CD8-positive, alpha-beta memory T cell (primary cell): Measurements from ENCODE around the gene SH3RF2. TPM values are rescaled to one million over a fixed set of nuclear protein-coding genes. Genes with fewer than 3 reads are reported as not detected.
A peak's percentile ranks its signal among the peaks of the same experiment; 100 is the strongest.
"Not testable (repeated sequence)": the region's sequence is repeated elsewhere in the genome, so short reads cannot be mapped to it uniquely, and the experiment has no call there.

ENCODE experiments used
- CTCF ChIA-PET: fragments of 350-600 bp; sonication (Branson Sonifier 250); formaldehyde crosslinking; loops from one replicate; lab custom pipeline; 2021; ENCODE audit warnings: antibody characterized with exemption; lab: Charles Lee
- POLR2A ChIA-PET: fragments of 350-600 bp; sonication (Branson Sonifier 250); formaldehyde crosslinking; loops from one replicate; lab custom pipeline; 2021; ENCODE audit warnings: antibody characterized with exemption; lab: Charles Lee
- DNase-seq, 5 donors: peaks; one replicate each; pipeline versions ENCODE4 v3.0.0 to v3.0.0-alpha.2; 2020 to 2022; ENCODE audit warnings: mixed read lengths in 1 of 5
- H3K27ac ChIP-seq: one replicate; pipeline ENCODE4 v1.7.0; 2013; ENCODE audit warnings: low read depth, mild to moderate bottlenecking, low read length, moderate library complexity
- H3K27me3 ChIP-seq: 2 replicates; pipeline ENCODE4 v1.7.0; 2013; ENCODE audit warnings: low read length, mild to moderate bottlenecking; ENCODE audit not compliant: insufficient read depth, poor library complexity, severe bottlenecking
- H3K36me3 ChIP-seq: 2 replicates; pipeline ENCODE4 v1.7.0; 2013; ENCODE audit warnings: mild to moderate bottlenecking, low read length, moderate library complexity; ENCODE audit not compliant: insufficient read depth
- H3K4me1 ChIP-seq: 2 replicates; pipeline ENCODE4 v1.7.0; 2013; ENCODE audit warnings: mild to moderate bottlenecking, low read length, moderate library complexity; ENCODE audit not compliant: insufficient read depth
- H3K4me3 ChIP-seq: 2 replicates; pipeline ENCODE4 v1.7.0; 2013; ENCODE audit warnings: mild to moderate bottlenecking, low read length
- H3K9me3 ChIP-seq: 2 replicates; pipeline ENCODE4 v1.7.0; 2013; ENCODE audit warnings: mild to moderate bottlenecking, low read length
- H3K27ac Mint-ChIP-seq, 8 donors: one replicate each; pipeline ENCODE4 v1.8.0; 2020 to 2021; ENCODE audit warnings: mixed read lengths in 8 of 8, mild to moderate bottlenecking in 6 of 8, inconsistent platforms in 3 of 8, moderate library complexity in 3 of 8
- H3K27me3 Mint-ChIP-seq, 2 donors: one replicate each; pipeline ENCODE4 v1.8.0; 2020 to 2021; ENCODE audit warnings: mixed read lengths in 2 of 2, mild to moderate bottlenecking in 1 of 2, moderate library complexity in 1 of 2
- H3K36me3 Mint-ChIP-seq, 3 donors: one replicate each; pipeline ENCODE4 v1.8.0; 2020 to 2021; ENCODE audit warnings: mixed read lengths in 3 of 3, inconsistent platforms in 1 of 3, mild to moderate bottlenecking in 1 of 3
- H3K4me1 Mint-ChIP-seq, 3 donors: one replicate each; pipeline ENCODE4 v1.8.0; 2020 to 2021; ENCODE audit warnings: mixed read lengths in 3 of 3, inconsistent platforms in 1 of 3, mild to moderate bottlenecking in 1 of 3
- H3K4me3 Mint-ChIP-seq, 7 donors: one replicate each; pipeline ENCODE4 v1.8.0; 2020 to 2021; ENCODE audit warnings: mixed read lengths in 7 of 7, mild to moderate bottlenecking in 6 of 7, moderate library complexity in 4 of 7, inconsistent platforms in 2 of 7
- H3K9me3 Mint-ChIP-seq, 5 donors: one replicate each; pipeline ENCODE4 v1.8.0; 2020 to 2022; ENCODE audit warnings: mixed read lengths in 5 of 5, mild to moderate bottlenecking in 3 of 5, moderate library complexity in 2 of 5, inconsistent platforms in 1 of 5
- polyA plus RNA-seq: library from polyadenylated mRNA; unstranded; fragments of 300-500 nt; fragmentation: Illumina TruSeq; gene quantifications from one replicate; pipeline ENCODE4 v1.2.3, GENCODE V29; 2021
- total RNA-seq, 2 experiments: library from RNA; stranded (reverse); gene quantifications; one replicate each; pipeline ENCODE4 v1.2.3, GENCODE V29; 2021

The SH3RF2 gene
- total RNA-seq (under 1 TPM in 1 of 2 experiments, not detected in 1; 0.09 TPM), polyA plus RNA-seq (0.51 TPM)

DNA sequence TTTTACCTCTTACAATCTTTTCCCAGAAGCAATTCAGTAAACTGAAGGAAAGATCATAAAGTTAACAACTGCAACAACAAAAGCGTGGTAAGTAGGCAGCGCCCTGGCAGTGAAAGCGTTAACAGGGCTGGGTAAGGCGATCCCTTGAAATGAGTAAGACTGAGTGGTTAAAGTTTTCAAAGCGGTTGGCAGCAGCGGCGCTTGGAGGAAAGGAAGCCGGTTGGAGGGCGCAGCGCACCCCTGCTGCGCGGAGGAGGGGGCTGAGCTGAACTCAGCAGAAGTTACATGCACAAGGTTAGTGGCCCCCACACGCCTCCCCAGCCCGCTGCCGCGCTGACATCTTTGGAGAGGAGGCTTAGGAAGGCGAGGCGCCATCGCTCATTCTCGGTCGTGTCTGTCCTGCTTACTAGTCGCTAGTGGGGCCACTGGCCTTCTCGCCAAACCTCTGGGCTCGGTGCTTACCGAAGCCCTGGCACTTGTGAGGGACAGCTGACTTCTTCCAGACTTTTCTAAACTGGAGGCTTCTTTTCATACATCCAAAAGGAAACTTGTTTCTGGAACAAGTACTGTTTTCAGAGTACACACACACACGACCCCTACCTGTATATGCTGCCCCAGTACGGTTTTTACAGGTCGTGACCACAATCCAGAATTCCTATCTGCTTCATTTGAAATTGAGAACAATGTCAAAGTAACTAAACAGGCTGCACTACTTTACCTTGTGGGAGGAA lies at the start of gene SH3RF2:
Gene SH3RF2, plus strand, starts transcription at position 178 of the 731 bp plus-strand sequence. CDS start 1,351 bp downstream, outside the sequence.
- H3K4me3 ChIP-seq = no peak within 1 kb of the TSS
- CTCF ChIA-PET = no interaction called here
- Mint-ChIP-seq H3K27ac (peak within 1 kb of the TSS in 2 of 8 donors; percentile 1 to 23), H3K9me3 (peaks cover 0 to 2% (median 0%) of the 10 kb centered on the region in 5 donors), H3K27me3 (peaks cover 10 to 30% of the 10 kb centered on the region in 2 donors), H3K4me1 (peaks cover 13 to 29% (median 14%) of the 10 kb centered on the region in 3 donors), H3K4me3 (peak within 1 kb of the TSS in 6 of 7 donors; percentile 22 to 81 (median 56)), H3K36me3 (no peaks in the 10 kb centered on the region)
- no peaks in the 10 kb centered on the region for H3K36me3 ChIP-seq
- no peaks in the 10 kb centered on the region for H3K9me3 ChIP-seq
- POLR2A ChIA-PET = no interaction called here
- peak in 1 of 5 donors; percentile 4 for DNase-seq
- no peaks in the 10 kb centered on the region for H3K27me3 ChIP-seq
- no peaks in the 10 kb centered on the region for H3K4me1 ChIP-seq
- H3K27ac ChIP-seq = no peak within 1 kb of the TSS

DNA sequence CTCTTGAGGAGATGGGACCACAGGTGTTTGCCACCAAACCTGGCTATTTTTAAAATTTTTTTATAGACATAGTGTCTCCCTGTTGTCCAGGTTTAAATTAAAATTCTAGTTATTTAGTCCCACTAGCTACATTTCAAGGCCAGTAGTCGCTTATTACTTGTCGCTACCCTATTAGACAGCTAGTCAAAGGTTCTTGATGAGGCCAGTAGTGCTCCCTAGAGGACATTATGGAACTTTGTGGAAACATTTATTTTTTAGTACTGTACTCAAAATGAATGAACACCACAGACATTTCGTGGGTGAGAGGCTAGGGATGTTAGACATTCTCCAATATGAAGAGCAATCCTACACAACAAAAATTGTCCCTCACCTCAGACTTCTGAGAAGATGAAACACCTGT lies 49.2 kb upstream of the SH3RF2 start:
- Histone ChIP-seq H3K27me3 (no peaks in the 10 kb centered on the region), H3K9me3 (no peaks in the 10 kb centered on the region), H3K36me3 (no peaks in the 10 kb centered on the region), H3K4me1 (no peaks in the 10 kb centered on the region), H3K4me3 (no peak overlapping the region), H3K27ac (no peak overlapping the region)
- Mint-ChIP-seq H3K9me3 (peaks cover 0 to 17% (median 11%) of the 10 kb centered on the region in 5 donors), H3K27ac (no peak overlapping the region), H3K4me3 (no peak overlapping the region), H3K36me3 (no peaks in the 10 kb centered on the region), H3K27me3 (peaks cover 9 to 20% of the 10 kb centered on the region in 2 donors), H3K4me1 (no peaks in the 10 kb centered on the region)
- ChIA-PET POLR2A (no interaction called here), CTCF (no interaction called here)
- no peak for DNase-seq

GRCh38 chr5:145887976-145888574 lies 48.3 kb upstream of the SH3RF2 start:
- peaks cover 9 to 20% of the 10 kb centered on the region in 2 donors for H3K27me3 Mint-ChIP-seq
- CTCF ChIA-PET = no interaction called here
- Histone ChIP-seq H3K36me3 (no peaks in the 10 kb centered on the region), H3K4me1 (no peaks in the 10 kb centered on the region), H3K27me3 (no peaks in the 10 kb centered on the region), H3K27ac (no peak overlapping the region), H3K9me3 (no peaks in the 10 kb centered on the region), H3K4me3 (no peak overlapping the region)
- peak overlapping the region in 1 of 8 donors; percentile 19 for H3K27ac Mint-ChIP-seq
- no peaks in the 10 kb centered on the region for H3K4me1 Mint-ChIP-seq
- DNase-seq = no peak
- POLR2A ChIA-PET = no interaction called here
- no peak overlapping the region for H3K4me3 Mint-ChIP-seq
- H3K36me3 Mint-ChIP-seq = no peaks in the 10 kb centered on the region
- peaks cover 0 to 17% (median 11%) of the 10 kb centered on the region in 5 donors for H3K9me3 Mint-ChIP-seq

- Histone ChIP-seq H3K27ac (no peak overlapping the region), H3K27me3 (no peaks in the 10 kb centered on the region), H3K4me3 (no peak overlapping the region), H3K9me3 (no peaks in the 10 kb centered on the region), H3K36me3 (no peaks in the 10 kb centered on the region), H3K4me1 (no peaks in the 10 kb centered on the region)
- POLR2A ChIA-PET = no interaction called here
- Mint-ChIP-seq H3K4me3 (no peak overlapping the region), H3K9me3 (peaks cover 0 to 20% (median 11%) of the 10 kb centered on the region in 5 donors), H3K36me3 (no peaks in the 10 kb centered on the region), H3K27me3 (peaks cover 7 to 24% of the 10 kb centered on the region in 2 donors), H3K4me1 (no peaks in the 10 kb centered on the region), H3K27ac (no peak overlapping the region)
- CTCF ChIA-PET = no interaction called here
- DNase-seq = no peak
Measured at GRCh38 chr5:145889611-145890010, 46.8 kb upstream of the SH3RF2 start.

DNA sequence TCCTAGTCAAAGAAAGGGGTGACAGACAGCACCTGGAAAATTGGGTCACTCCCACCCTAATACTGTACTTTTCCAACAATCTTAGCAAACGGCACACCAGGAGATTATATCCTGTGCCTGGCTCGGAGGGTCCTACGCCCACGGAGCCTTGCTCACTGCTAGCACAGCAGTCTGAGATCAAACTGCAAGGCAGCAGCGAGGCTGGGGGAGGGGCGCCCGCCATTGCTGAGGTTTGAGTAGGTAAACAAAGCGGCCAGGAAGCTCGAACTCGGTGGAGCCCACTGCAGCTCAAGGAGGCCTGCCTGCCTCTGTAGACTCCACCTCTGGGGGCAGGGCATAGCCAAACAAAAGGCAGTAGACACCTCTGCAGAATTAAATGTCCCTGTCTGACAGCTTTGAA lies 45.0 kb upstream of the SH3RF2 start:
- H3K36me3 ChIP-seq, H3K27ac ChIP-seq, H3K9me3 ChIP-seq, H3K36me3 Mint-ChIP-seq, H3K4me1 ChIP-seq, POLR2A ChIA-PET, H3K4me1 Mint-ChIP-seq, H3K27me3 ChIP-seq, H3K4me3 Mint-ChIP-seq, H3K27ac Mint-ChIP-seq, H3K4me3 ChIP-seq, DNase-seq, CTCF ChIA-PET: not testable (repeated sequence)
- peaks cover 7 to 17% of the 10 kb centered on the region in 2 donors for H3K27me3 Mint-ChIP-seq
- H3K9me3 Mint-ChIP-seq = peaks cover 0 to 20% (median 11%) of the 10 kb centered on the region in 5 donors

DNA sequence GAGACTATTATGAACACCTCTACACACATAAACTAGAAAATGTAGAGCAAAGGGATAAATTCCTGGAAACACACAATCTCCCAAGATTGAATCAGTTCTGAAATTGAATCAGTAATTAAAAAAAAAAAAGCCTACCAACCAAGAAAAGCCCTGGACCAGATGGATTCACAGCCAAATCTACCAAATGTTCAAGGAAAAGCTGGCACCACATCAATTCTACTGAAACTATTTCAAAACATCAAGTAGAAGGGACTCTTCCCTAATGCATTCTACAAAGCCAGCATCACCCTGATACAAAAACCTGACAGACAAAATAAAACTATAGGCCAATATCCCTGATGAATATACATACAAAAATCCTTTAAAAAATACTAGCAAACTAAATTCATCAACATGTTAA lies 38.2 kb upstream of the SH3RF2 start:
- H3K4me1 ChIP-seq = no peaks in the 10 kb centered on the region
- POLR2A ChIA-PET = no interaction called here

DNA sequence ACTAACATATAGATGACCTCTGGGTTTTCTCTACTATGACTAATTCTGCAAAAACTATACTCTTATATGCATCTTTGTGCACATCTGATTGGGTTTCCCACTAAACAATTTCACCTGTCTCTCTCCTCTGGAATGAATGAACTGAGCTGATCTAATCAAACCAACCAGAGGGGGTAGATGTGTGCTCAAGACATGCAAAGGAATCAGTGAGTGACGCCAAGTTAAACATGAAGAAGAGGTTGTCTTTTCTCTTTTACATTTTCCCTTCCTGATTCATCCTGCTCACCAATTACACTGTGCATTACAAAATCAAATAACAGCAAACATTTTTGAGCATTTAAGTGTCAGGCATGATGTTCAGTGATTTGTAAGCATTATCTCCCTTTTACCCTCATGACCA lies 34.0 kb upstream of the SH3RF2 start:
- Mint-ChIP-seq H3K4me3 (no peak overlapping the region), H3K4me1 (no peaks in the 10 kb centered on the region), H3K27ac (no peak overlapping the region), H3K36me3 (no peaks in the 10 kb centered on the region), H3K9me3 (peaks cover 0 to 8% (median 4%) of the 10 kb centered on the region in 5 donors), H3K27me3 (peaks cover 5 to 9% of the 10 kb centered on the region in 2 donors)
- Histone ChIP-seq H3K9me3 (no peaks in the 10 kb centered on the region), H3K27me3 (no peaks in the 10 kb centered on the region), H3K36me3 (no peaks in the 10 kb centered on the region), H3K27ac (no peak overlapping the region), H3K4me1 (no peaks in the 10 kb centered on the region), H3K4me3 (no peak overlapping the region)
- ChIA-PET CTCF (no interaction called here), POLR2A (no interaction called here)
- no peak for DNase-seq

More for the DNA sequence above, 38.2 kb upstream of the SH3RF2 start:
- H3K27ac ChIP-seq = no peak overlapping the region
- H3K36me3 ChIP-seq = no peaks in the 10 kb centered on the region
- no peaks in the 10 kb centered on the region for H3K27me3 ChIP-seq
- peaks cover 0 to 14% (median 7%) of the 10 kb centered on the region in 5 donors for H3K9me3 Mint-ChIP-seq
- H3K27me3 Mint-ChIP-seq = peaks cover 7 to 8% of the 10 kb centered on the region in 2 donors
- CTCF ChIA-PET = no interaction called here
- H3K4me3 Mint-ChIP-seq = no peak overlapping the region
- DNase-seq = no peak
- H3K27ac Mint-ChIP-seq = no peak overlapping the region
- H3K9me3 ChIP-seq = no peaks in the 10 kb centered on the region
- H3K36me3 Mint-ChIP-seq = no peaks in the 10 kb centered on the region
- H3K4me1 Mint-ChIP-seq = no peaks in the 10 kb centered on the region
- no peak overlapping the region for H3K4me3 ChIP-seq

GRCh38 chr5:145903113-145903512 lies 33.3 kb upstream of the SH3RF2 start:
- peaks cover 0 to 8% (median 2%) of the 10 kb centered on the region in 5 donors for H3K9me3 Mint-ChIP-seq
- H3K36me3 Mint-ChIP-seq = no peaks in the 10 kb centered on the region
- Histone ChIP-seq H3K9me3 (no peaks in the 10 kb centered on the region), H3K27ac (no peak overlapping the region), H3K4me1 (no peaks in the 10 kb centered on the region), H3K27me3 (no peaks in the 10 kb centered on the region), H3K4me3 (no peak overlapping the region), H3K36me3 (no peaks in the 10 kb centered on the region)
- H3K27ac Mint-ChIP-seq = no peak overlapping the region
- H3K4me1 Mint-ChIP-seq = no peaks in the 10 kb centered on the region
- H3K27me3 Mint-ChIP-seq = peaks cover 5 to 9% of the 10 kb centered on the region in 2 donors
- ChIA-PET CTCF (no interaction called here), POLR2A (no interaction called here)
- no peak for DNase-seq
- no peak overlapping the region for H3K4me3 Mint-ChIP-seq
